ENCODE measurements around the gene DCAF12.
"Not testable (repeated sequence)": the region's sequence is repeated elsewhere in the genome, so short reads cannot be mapped to it uniquely, and the experiment has no call there.

Gene DCAF12

DNA sequence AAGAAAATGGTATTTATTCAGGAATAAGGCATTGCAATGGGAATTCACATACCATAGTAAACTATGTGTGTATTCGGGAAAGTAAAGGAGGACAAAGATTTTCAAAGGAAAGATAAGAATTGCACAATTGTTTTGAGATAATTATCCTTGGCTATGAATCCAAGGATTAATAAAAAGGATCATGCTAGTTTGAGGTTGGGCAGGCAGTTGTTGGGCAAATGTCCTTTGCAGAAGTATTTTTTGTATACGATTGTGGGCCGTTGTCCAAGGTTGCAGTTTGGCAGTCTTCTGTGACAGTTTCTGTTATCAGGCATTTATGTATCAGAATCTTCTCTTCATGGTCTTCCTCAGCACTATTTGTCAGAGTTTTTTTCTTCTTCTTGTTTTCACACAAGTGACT lies 67.2 kb downstream of the DCAF12 start:
- no peak for DNase-seq

DNA sequence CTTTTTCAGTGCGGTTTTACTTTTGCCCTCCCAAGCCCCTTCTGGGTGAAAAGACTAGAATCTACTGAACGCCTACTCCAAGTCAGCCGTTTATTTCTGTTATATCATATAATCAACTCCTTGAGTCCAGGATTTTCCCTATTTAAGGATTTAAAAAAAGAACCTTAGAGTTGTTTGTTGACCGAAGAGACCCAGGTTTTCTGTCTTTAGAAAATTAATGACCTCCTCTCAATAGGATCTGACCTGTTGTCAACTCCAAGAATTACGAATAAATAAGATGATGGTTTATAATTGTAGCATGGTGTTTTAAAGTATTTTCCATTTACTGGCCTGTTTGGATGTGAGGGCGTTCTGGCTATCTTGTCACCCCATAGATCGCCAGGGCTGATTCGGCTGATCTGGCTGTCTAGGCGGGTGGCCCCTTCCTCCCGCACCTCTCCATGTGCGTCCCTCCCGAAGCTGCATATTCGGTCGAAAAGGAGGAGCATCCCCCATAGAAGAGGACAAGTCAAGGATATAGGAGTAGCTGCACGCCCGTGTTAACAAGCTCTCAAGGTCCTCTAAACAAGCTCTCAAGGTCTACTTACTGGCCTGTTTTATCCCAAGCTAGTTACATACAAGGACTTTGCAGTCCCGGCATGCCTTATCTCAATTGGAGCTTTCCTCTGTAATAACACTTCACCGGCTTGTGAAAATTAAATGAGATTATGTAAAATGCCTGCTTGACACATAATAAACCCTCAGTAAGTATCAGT lies 76.7 kb downstream of the DCAF12 start:
- no peak for DNase-seq

DNA sequence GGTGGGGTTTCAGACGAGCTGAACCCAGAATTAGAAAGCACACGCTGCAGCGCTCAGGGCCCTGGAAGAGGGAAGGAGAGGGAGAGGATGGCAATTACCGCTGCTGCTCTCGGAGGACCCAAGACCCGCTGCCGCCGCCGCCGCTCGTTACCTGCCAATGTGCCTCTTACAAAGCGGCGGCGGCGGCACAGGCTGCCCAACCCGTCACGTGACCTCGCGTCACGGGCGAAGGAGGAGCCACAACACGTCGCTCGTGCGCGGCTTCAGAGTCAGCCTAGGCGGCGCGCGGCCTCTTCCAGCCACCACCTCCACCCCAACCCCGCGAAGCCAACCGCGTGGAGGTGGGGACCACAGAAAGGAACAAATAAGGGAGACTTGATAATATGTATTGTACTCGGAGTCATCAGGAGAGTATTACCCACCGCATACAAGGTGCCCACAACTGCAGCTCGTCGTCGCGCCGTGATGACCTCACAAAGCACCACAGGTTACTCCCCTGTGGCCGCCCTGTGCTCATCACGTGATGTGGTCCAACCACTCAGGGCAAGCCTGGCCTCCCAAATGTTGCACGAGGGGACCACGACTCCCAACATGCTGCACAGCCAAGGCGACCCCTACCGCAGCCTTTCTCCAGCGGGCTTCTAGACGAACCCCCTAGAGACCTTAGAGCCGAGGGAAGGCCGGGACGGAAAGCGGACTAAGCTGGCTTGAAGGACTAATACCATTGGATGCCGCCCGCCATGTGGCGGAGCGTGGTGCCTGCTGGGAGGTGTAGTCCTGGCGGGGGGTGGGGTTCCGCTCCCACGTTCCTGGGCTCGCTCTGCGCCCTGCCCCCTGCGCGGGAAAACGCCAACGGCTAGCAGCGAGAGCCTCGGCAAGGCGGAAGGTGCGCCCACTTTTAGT lies 77.5 kb downstream of the DCAF12 start, which contains the start of gene UBAP2:
UBAP2 (minus strand) TSS at position 161 of the 903 bp plus-strand sequence. CDS start 31,739 bp downstream, outside the sequence.
- DNase-seq = peak; percentile 98

DNA sequence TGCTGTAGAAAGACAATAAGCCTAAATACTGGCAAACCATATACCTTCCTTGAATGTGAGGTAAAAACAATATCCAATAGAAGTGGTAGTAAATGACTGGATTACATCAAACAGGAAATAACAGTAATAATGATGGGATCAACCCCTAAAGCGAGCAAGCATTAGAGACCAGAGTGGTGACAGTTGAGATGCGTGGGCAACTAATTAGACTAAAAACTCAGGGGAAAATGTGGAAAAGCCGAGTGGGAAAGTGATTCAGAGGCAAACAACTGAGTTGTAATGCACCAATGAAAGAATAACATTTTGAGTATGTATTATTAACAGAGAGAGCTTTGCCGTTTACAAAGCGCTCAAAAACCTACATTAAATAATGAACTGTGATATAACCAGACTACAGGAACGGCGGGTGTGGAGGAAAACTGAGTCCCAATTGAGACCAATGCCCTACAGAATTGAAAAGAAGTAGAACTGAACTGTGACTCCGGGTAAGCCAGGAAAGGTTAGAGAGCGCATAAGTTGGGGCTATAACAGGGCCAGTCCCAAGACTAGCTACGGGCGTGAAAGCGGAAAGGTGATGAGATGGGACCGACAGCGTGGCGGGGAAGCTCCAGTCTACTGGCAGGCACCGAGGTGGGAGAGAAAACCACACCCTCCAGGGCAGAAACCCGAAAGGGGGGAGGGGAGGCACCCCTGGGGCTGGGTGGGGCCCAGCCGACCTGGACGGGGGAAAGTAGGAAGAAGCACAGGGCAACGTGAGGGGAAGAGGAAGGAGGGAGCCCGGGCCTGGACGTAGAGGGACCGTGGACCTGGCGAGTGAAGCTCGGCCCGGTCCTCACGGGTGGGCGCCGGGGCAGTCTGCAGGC lies 78.4 kb downstream of the DCAF12 start:
- DNase-seq = peak; percentile 27

DNA sequence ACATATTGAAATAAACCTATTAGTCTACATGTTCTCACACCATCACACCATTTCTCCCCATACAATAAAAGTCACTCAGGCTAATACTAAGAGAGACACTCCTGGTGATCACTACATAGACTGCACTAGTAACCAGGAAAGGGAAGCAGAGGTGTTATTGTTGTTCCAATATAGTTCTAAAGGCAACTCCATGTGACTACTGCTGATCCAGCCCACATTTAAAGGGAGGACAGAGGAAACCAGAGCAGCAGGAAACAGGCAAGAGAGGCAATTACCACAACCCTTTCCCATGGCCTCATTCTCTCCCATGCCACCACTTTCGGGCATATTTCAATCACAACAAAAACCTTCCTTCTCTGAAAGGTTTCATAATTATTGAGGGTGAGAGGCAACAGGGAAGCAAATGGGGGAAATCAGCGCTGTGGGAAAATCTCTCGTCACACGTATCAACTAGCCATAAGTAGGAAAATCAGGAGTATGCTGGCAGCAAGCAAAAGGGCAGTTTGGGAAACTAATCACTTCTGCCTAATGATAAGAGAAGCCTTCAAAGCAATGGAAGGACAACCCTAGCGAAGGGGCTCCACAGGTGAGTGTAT lies 79.6 kb downstream of the DCAF12 start:
- DNase-seq = no peak

DNA sequence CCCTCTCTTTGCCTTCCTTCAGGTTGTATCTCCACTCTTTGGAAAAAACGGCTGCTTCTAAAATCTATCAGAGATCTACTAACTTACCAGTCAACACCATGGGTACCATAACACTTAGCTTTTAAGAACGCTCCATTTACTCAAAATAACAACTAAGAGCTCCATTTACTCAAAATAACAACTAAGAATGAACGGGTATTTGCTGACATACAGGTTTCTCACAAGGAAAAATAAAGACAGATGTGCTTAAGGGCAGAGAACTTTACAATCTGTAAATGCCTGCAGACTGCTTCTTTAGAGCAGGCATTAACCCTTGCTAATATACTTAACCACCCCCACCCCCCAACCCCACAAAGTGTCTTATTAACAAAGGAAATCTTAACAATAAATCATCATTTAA lies 80.6 kb downstream of the DCAF12 start:
- DNase-seq = no peak

DNA sequence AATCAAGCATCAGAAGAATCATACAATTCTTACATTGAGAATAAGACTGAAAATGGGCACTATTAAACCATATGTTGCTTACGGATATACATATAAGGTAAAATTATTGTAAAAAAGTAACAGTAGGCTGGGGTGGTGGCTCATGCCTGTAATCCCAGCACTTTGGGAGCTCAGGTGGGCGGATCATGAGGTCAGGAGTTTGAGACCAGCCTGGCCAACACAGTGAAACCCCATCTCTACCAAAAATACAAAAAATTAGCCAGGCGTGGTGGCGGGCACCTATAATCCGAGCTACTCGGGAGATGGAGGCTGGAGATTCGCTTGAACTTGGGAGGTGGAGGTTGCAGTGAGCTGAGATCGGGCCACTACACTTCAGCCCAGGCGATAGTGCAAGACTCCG lies 84.4 kb downstream of the DCAF12 start:
- DNase-seq = not testable (repeated sequence)

DNA sequence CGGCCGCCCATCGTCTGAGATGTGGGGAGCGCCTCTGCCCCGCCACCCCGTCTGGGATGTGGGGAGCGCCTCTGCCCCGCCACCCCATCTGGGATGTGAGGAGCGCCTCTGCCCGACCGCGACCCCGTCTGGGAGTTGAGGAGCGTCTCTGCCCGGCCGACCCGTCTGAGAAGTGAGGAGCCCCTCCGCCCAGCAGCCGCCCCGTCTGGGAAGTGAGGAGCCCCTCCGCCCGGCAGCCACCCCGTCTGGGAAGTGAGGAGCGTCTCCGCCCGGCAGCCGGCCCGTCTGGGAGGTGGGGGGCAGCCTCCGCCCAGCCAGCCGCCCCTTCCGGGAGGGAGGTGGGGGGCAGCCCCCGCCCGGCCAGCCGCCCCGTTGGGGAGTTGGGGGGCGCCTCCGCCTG lies 87.6 kb downstream of the DCAF12 start:
- DNase-seq = not testable (repeated sequence)

DNA sequence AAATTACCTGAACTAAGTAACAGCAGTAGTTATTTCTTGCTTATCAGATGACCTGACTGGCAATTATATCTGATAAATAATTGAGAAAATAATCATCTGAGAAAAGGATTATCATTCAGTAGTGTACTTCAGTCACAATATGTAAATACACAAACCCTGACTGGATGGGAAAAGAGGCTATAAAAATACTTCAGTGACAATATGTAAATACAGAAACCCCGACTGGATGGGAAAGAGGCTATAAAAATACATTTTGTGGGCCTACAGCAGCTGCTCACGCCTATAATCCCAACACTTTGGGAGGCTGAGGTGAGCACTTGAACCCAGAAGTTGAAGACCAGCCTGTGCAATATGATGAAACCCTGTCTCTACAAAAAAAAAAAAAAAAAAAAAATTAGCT lies 88.9 kb downstream of the DCAF12 start:
- no peak for DNase-seq

DNA sequence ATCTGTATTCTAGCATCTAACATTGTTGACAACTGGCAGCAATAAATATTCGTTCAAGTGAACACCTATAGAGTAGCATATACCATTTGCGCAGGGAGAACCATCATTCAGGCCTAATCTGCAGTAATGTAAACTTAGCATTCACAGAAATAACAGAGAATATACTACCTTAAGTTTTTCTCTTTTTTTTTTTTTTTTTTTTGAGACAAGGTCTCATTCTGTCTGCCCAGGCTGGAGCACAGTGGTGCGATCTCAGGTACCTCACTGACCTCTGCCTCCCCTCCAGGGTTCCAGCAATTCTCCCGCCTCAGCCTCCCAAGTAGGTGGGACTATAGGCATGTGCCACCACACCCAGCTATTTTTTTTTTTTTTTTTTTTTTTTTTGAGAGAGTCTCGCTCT lies 89.9 kb downstream of the DCAF12 start:
- no peak for DNase-seq

Measured in T-helper 9 cell (primary cell).